Kidney epithelial cell (primary cell): Measurements from ENCODE around the gene CRYZL1. TPM values are rescaled to one million over a fixed set of nuclear protein-coding genes. Genes with fewer than 3 reads are reported as not detected.

ENCODE experiments used
- DNase-seq: peaks from one replicate; pipeline ENCODE4 v3.0.0-alpha.2; 2010; ENCODE audit warnings: low read depth
- H3K27me3 ChIP-seq: 2 replicates; pipeline ENCODE4 v1.6.0; 2011; ENCODE audit warnings: low read length; ENCODE audit not compliant: control insufficient read depth, insufficient read depth
- H3K36me3 ChIP-seq: 2 replicates; pipeline ENCODE4 v1.5.1; 2011; ENCODE audit warnings: low read length; ENCODE audit not compliant: control insufficient read depth, insufficient read depth
- H3K4me3 ChIP-seq: 2 replicates; pipeline ENCODE4 v1.5.1; 2011; ENCODE audit warnings: low read depth, mild to moderate bottlenecking, control low read depth, low read length
- CTCF ChIP-seq: IDR thresholded peaks from 2 replicates; pipeline ENCODE4 v1.5.1; 2011; ENCODE audit warnings: mild to moderate bottlenecking, moderate library complexity, low read length, control low read depth, inconsistent platforms; ENCODE audit not compliant: insufficient read depth, poor library complexity, severe bottlenecking
- total RNA-seq: library from RNA; depleted of rRNA; stranded (reverse); fragments of >200 nt; gene quantifications from 2 replicates; pipeline ENCODE4 v1.2.3, GENCODE V29; 2015

CRYZL1 gene
- total RNA-seq, 1 donor from 2014 or later: 12.6 TPM

GRCh38 chr21:33558777-33559421, 82.6 kb downstream of the CRYZL1 start:
- no peak for TF ChIP-seq CTCF
- no peak for DNase-seq
- Histone ChIP-seq H3K36me3 (peaks cover 1% of the 10 kb centered on the region), H3K4me3 (no peak overlapping the region), H3K27me3 (no peaks in the 10 kb centered on the region)

GRCh38 chr21:33557447-33557846, 84.1 kb downstream of the CRYZL1 start:
- Histone ChIP-seq H3K27me3 (no peaks in the 10 kb centered on the region), H3K4me3 (no peak overlapping the region), H3K36me3 (peaks cover 3% of the 10 kb centered on the region)
- TF ChIP-seq CTCF: no peak
- DNase-seq: no peak

GRCh38 chr21:33554982-33555344, 86.6 kb downstream of the CRYZL1 start:
- H3K27me3 ChIP-seq: no peaks in the 10 kb centered on the region
- no peak overlapping the region for H3K4me3 ChIP-seq
- TF ChIP-seq CTCF: no peak
- no peak for DNase-seq
- H3K36me3 ChIP-seq: peaks cover 10% of the 10 kb centered on the region

- H3K4me3 ChIP-seq: no peak overlapping the region
- no peaks in the 10 kb centered on the region for H3K27me3 ChIP-seq
- TF ChIP-seq CTCF: no peak
- peaks cover 10% of the 10 kb centered on the region for H3K36me3 ChIP-seq
- DNase-seq: no peak
Observed at GRCh38 chr21:33554236-33554981, 87.1 kb downstream of the CRYZL1 start.

GRCh38 chr21:33552999-33553598, 88.4 kb downstream of the CRYZL1 start:
- no peak for TF ChIP-seq CTCF

More at GRCh38 chr21:33552999-33553598, 88.4 kb downstream of the CRYZL1 start:
- Histone ChIP-seq H3K4me3 (no peak overlapping the region), H3K36me3 (peaks cover 10% of the 10 kb centered on the region), H3K27me3 (no peaks in the 10 kb centered on the region)
- DNase-seq: no peak
